ENCODE results near the gene ZNF655.

- TF ChIP-seq CTCF (conservative IDR thresholded peaks at IDR 0.05; ENCODE audit: low read depth, low read length), result no peak
- no peak for TF ChIP-seq EZH2 (IDR thresholded peaks at IDR 0.05; ENCODE audit: borderline replicate concordance, low read depth, low read length, poor library complexity, severe bottlenecking)
Observed at GRCh38 chr7:99614495-99614894, 56.1 kb downstream of the ZNF655 start.

Data from A673 (cell line).